ENCODE measurements around the gene FAM221B. TPM values are rescaled to one million over a fixed set of nuclear protein-coding genes. Genes with fewer than 3 reads are reported as not detected.

Gene FAM221B
- total RNA-seq = not detected

- H3K36me3 ChIP-seq = no peaks in the 10 kb centered on the region
- no peak for TF ChIP-seq POLR2A (IDR thresholded peaks at IDR 0.05)
- TF ChIP-seq CTCF (IDR thresholded peaks at IDR 0.05) = no peak
- no peaks in the 10 kb centered on the region for H3K27me3 ChIP-seq
- H3K9me3 ChIP-seq = no peaks in the 10 kb centered on the region
- peaks cover 5 to 18% (median 7%) of the 10 kb centered on the region in 4 donors for H3K4me1 ChIP-seq
- peak within 1 kb of the TSS; percentile 63 to 99 (median 82) for H3K4me3 ChIP-seq
- peak within 1 kb of the TSS; percentile 88 to 98 (median 96) for H3K27ac ChIP-seq
- DNase-seq = peak in 1 of 3 donors; percentile 66
Measured at GRCh38 chr9:35828716-35829083, at the start of gene FAM221B. Gene FAM221B (minus strand): TSS chr9:35828732. CDS start chr9:35826161, 2,571 bp downstream.

- peaks cover 0 to 3% (median 0%) of the 10 kb centered on the region in 4 donors for H3K9me3 ChIP-seq
- H3K27me3 ChIP-seq = no peaks in the 10 kb centered on the region
- H3K4me1 ChIP-seq = no peaks in the 10 kb centered on the region
- no peaks in the 10 kb centered on the region for H3K36me3 ChIP-seq
- TF ChIP-seq POLR2A (IDR thresholded peaks at IDR 0.05) = no peak
- TF ChIP-seq CTCF (IDR thresholded peaks at IDR 0.05) = no peak
- H3K27ac ChIP-seq = no peak overlapping the region
- H3K4me3 ChIP-seq = no peak overlapping the region
- no peak for DNase-seq
Measured at GRCh38 chr9:35872505-35872904, 44.0 kb upstream of the FAM221B start.

- H3K4me3 ChIP-seq = no peak overlapping the region
- no peaks in the 10 kb centered on the region for H3K4me1 ChIP-seq
- H3K36me3 ChIP-seq = no peaks in the 10 kb centered on the region
- no peaks in the 10 kb centered on the region for H3K27me3 ChIP-seq
- H3K9me3 ChIP-seq = no peaks in the 10 kb centered on the region
- no peak for DNase-seq
- H3K27ac ChIP-seq = no peak overlapping the region
- TF ChIP-seq POLR2A (IDR thresholded peaks at IDR 0.05) (no peak), CTCF (IDR thresholded peaks at IDR 0.05) (no peak)
Measured at GRCh38 chr9:35871545-35871944, 43.0 kb upstream of the FAM221B start.

- Histone ChIP-seq H3K27me3 (no peaks in the 10 kb centered on the region), H3K9me3 (no peaks in the 10 kb centered on the region)
- TF ChIP-seq POLR2A (IDR thresholded peaks at IDR 0.05) (no peak), CTCF (IDR thresholded peaks at IDR 0.05) (no peak)
Measured at GRCh38 chr9:35870351-35870923, 41.9 kb upstream of the FAM221B start, which contains the start of gene OR13J1. Gene OR13J1 (minus strand): TSS chr9:35870401. CDS start chr9:35870401, 0 bp downstream.

GRCh38 chr9:35869621-35870216 lies 41.2 kb upstream of the FAM221B start:
- no peak for DNase-seq
- H3K36me3 ChIP-seq = no peaks in the 10 kb centered on the region
- TF ChIP-seq CTCF (IDR thresholded peaks at IDR 0.05) = no peak
- no peak for TF ChIP-seq POLR2A (IDR thresholded peaks at IDR 0.05)

More at GRCh38 chr9:35870351-35870923, 41.9 kb upstream of the FAM221B start, which contains the start of gene OR13J1:
- no peak for DNase-seq
- no peak within 1 kb of the TSS for H3K27ac ChIP-seq
- no peaks in the 10 kb centered on the region for H3K4me1 ChIP-seq
- no peak within 1 kb of the TSS for H3K4me3 ChIP-seq
- no peaks in the 10 kb centered on the region for H3K36me3 ChIP-seq

More at GRCh38 chr9:35869621-35870216, 41.2 kb upstream of the FAM221B start:
- H3K4me1 ChIP-seq = no peaks in the 10 kb centered on the region
- no peak overlapping the region for H3K4me3 ChIP-seq
- no peaks in the 10 kb centered on the region for H3K9me3 ChIP-seq
- no peaks in the 10 kb centered on the region for H3K27me3 ChIP-seq
- no peak overlapping the region for H3K27ac ChIP-seq

All from Peyer's patch (tissue), 4 donors.